Measurements from ENCODE around the gene MTA3.
"Not testable (repeated sequence)": the region's sequence is repeated elsewhere in the genome, so short reads cannot be mapped to it uniquely, and the experiment has no call there.

The MTA3 gene

GRCh38 chr2:42567364-42567763 is 1.1 kb upstream of the MTA3 start:
- DNase-seq (ENCODE audit: low read depth), result no peak

DNA sequence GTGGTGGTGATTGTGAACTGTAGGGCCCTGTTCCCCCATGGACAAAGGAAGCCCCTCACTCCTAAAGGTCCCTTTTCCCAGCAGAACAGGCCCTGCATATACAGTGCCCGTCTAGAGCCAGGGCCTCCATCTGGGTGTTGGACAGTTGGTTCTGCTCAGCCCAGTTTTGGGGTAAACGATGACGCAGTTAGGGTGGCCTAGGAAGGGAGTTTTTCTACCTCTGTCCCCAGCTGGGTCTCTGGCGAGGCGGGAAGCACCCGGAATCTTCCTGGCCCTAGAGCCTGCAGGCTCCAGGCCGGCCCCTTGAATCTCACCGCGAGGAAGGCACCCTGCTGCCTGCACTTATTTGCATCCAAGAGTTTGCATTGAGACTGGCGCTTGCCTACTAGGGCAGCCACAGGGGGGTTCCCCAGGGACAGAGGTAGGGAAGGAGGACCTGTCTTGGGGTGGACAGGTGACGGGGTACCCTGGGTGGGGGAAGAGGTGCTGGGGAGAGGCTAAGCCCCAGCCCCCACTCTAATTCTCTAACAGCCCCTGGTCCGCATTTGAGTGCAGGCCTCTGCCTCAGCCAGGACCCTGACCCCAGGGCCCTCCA is 529 bp upstream of the MTA3 start:
- no peak for DNase-seq (ENCODE audit: low read depth)

DNA sequence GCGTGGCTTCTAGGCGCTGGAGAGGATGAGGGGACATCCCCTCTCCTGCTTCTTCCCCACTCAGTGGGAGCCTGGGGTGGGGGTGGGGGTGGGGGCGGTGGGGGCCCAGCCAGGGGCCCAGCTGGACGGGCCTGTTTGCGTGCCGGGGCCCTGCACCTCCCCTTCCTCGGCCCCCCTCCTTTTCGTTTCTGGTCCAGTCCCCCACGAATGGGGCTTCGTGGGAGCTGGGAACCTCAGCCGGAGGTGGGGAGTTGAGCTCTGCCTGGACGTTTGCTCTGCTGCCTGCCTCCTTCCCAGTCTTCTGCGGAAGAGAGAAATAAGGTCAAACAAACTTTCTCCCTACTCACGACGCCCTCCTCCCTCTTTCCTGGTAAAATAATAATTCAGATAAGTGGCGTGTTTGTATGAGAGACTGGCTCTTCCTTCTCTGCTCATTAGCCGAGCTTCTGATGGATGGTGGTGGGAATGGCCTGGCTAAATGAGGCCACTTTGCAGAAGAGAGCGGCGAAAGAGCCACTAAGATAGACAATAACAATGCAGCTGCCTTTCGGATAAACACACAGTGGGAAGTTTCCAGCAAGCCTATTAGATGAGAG is 782 bp downstream of the MTA3 start:
- no peak for DNase-seq (ENCODE audit: low read depth)

DNA sequence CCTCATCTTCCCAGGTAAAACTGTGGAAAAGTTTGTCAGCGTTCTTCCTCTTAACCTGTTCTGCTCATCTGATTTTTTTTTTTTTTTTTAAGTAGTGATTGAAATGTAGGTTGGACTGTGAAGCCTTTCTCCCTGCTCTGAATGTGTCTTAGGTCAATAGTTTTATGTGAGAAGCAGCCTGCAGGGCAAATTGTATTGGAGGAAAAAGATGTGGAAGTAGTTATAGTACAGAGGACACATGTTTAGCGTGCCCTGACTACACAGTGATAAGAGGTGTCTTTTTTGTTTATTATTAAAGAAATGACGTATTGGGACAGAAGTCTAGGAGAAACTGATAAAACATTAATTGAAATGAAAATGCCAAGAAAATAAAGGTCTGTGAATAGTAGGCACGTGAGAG is 1.5 kb downstream of the MTA3 start:
- no peak for DNase-seq (ENCODE audit: low read depth)

DNA sequence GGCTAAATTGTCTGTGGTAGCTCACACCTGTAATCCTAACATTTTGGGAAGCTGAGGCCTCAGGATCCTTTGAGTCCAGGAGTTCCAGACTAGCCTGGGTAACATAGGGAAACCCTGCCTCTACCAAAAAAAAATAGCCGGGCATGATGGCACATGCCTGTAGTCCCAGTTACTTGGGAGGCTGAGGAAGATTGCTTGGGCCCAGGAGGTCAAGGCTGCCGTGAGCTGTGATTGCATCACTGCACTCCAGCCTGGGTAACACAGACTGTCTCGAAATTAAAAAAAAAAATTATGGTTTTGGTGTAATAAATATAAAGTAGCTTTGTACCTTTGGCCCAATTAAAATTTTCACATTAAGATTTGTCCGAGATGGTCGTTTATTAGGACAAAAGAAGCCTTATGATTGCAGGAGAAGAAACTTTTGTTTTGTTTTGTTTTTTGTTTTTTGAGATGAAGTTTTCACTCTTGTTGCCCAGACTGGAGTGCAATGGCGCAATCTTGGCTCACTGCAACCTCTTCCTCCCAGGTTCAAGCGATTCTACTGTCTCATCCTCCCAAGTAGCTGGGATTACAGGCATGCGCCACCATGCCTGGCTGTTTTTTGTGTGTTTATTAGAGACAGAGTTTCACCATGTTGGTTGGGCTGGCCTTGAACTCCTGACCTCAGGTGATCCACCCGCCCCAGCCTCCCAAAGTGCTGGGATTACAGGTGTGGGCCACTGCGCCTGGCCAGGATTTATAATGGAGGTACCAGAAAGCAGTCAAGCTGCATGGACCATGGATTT is 4.1 kb downstream of the MTA3 start:
- no peak for DNase-seq (ENCODE audit: low read depth)

DNA sequence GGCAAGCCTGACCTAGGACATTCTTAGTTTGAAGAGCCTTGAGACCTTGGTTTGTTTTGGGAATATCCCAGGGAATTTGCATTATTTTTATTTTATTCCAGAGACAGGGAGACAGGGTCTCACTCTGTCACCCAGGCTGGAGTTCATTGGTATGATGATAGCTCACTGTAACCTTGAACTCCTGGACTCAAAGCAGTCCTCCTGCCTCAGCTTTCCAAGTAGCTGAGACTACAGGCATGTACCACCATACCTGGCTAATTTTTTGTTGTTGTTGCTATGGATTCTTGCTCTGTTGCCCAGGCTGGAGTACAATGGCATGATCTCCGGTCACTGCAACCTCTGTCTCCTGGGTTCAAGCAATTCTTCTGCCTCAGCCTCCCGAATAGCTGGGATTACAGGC is 4.8 kb downstream of the MTA3 start:
- DNase-seq (ENCODE audit: low read depth), result no peak

DNA sequence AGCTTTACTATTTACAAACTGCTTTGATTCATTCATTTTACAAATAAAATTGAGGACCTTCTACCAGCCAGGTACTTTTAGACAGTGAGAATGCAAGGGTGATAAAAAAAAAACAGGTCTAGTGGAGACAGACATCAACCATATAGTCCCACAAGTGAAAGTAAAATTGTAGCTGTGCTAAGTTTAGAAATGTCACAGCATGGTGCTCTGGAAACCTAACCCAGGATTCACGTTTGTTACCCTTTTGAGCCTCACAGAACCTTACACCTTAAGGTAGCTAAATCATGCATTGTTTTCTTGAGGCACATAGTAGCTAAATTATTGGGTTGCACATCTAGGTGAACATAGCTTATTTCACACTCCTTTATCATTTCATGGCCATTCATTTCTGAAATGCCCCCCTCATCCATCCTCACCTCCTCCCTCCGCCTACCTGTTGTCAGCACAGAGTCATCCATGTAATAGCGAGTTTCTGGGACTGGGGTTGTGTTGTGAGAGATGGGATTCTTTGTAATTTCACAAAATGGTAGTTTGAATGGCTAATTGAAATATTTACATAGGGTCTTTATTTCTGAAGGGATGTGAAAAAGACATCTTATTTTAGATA is 7.1 kb downstream of the MTA3 start:
- DNase-seq (ENCODE audit: low read depth), result no peak

DNA sequence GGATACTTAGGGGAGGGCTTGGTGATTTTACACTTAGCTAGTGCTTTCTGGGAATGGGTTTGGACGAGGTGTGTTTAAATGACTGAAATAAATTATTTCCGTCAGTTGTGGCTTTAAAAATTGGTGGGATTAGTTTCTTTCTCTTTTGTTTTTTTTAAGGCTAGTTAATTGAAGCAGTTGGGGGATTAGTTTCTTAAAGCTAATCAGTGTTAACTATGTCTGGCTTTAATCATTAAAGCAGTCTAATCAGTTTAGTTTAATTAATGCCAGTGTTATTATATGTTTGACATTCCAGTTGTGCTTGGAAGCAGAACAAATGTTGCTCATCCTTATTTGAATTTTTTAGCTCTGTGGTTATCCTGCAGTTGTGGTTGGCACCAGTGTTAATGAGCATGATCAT is 10.2 kb downstream of the MTA3 start:
- no peak for DNase-seq (ENCODE audit: low read depth)

- no peak for DNase-seq (ENCODE audit: low read depth)
Observed at GRCh38 chr2:42581257-42581656, 12.8 kb downstream of the MTA3 start.

DNA sequence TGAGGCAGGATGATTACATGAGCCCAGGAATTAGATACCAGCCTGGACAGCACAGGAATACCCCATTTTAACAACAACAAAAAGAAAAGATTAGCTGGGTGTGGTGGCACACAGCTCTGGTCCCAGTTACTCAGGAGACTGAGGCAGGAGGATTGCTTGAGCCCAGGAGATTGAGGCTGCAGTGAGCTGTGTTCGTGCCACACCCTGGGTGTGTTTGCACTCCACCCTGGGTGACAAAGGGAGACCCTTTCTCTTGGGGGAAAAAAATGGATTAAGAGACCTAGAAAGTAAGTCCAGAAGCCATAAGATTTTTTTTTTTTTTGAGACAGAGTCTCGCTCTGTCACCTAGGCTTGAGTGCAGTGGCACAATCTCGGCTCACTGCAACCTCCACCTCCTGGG is 16.2 kb downstream of the MTA3 start:
- DNase-seq (ENCODE audit: low read depth), result not testable (repeated sequence)

DNA sequence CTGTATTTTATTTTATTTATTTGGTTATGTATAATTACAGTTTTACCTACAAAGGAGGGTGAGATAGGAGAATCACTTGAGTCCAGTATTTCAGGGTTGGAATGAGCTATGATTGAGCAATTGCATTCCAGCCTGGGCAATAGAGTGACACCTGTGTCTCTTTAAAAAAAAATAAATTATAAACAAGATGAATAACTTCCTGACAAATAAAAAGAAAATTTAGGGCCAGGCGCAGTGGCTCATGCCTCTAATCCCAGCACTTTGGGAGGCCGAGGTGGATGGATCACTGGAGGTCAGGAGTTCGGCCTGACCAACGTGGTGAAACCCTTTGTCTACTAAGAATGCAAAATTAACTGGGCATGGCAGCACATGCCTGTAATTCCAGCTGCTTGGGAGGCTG is 17.3 kb downstream of the MTA3 start:
- DNase-seq (ENCODE audit: low read depth), result no peak

DNA sequence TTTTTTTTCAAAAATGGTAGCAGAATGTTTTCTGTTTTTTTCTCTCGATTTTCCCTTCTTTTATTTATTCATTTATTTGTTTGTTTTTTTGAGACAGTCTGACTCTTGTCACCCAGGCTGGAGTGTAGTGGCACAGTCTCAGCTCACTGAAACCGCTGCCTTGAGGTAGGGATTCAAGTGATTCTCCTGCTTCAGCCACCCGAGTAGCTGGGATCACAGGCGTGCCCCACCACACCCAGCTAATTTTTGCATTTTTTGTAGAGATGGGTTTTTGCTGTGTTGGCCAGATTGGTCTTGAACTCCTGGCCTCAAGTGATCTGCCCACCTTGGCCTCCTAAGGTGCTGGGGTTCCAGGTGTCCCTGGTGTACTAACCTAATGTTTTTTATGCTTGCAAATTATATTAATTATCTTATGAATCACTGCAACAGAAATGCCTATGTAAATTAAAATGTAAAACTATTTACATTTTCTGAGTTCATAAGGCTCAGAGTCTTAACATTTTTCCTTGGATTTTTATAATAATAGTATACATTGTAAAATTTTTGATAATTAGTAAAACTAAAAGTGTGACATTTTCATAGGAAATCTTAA is 19.2 kb downstream of the MTA3 start:
- DNase-seq (ENCODE audit: low read depth), result no peak

- DNase-seq (ENCODE audit: low read depth), result no peak
Observed at GRCh38 chr2:42588121-42588520, 19.7 kb downstream of the MTA3 start.

GRCh38 chr2:42590176-42590575 is 21.7 kb downstream of the MTA3 start:
- no peak for DNase-seq (ENCODE audit: low read depth)

DNA sequence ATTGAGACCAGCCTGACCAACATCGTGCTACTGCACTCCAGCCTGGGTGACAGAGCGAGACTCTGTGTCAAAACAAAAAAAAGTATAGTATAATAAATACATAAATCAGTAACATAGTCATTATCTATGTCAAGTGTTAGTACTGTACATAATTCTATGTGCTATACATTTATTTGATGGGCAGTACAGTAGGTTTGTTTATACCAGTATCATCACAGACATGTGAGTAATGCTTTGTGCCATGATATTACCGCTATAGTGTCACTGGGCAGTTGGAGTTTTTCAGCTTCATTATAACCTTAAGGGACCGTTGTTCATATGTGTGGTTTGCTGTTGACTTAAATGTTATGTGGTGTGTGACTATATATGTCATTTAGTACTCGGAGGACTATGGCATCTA is 24.9 kb downstream of the MTA3 start:
- no peak for DNase-seq (ENCODE audit: low read depth)

GRCh38 chr2:42598656-42599055 is 30.2 kb downstream of the MTA3 start:
- DNase-seq (ENCODE audit: low read depth), result no peak

DNA sequence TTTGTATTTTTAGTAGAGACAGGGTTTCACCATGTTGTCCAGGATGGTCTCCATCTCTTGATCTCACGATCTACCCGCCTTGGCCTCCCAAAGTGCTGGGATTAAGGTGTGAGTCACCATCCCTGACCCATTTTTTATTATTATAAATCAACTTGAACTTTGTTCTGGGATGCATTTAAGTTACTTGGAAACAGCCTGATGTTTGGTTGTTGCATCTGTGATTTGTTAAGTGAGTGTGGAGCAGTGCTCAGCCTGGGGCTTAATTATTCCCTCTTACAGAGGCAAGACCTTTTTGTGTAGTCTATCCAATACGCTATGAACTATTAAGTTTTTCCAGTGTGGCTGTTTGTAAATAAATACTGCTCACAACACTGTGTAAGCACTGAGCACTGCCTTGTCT is 32.6 kb downstream of the MTA3 start:
- DNase-seq (ENCODE audit: low read depth), result no peak

- DNase-seq (ENCODE audit: low read depth), result no peak
Observed at GRCh38 chr2:42602218-42602875, 33.9 kb downstream of the MTA3 start.

- DNase-seq (ENCODE audit: low read depth), result no peak
Observed at GRCh38 chr2:42602876-42603219, 34.4 kb downstream of the MTA3 start.

DNA sequence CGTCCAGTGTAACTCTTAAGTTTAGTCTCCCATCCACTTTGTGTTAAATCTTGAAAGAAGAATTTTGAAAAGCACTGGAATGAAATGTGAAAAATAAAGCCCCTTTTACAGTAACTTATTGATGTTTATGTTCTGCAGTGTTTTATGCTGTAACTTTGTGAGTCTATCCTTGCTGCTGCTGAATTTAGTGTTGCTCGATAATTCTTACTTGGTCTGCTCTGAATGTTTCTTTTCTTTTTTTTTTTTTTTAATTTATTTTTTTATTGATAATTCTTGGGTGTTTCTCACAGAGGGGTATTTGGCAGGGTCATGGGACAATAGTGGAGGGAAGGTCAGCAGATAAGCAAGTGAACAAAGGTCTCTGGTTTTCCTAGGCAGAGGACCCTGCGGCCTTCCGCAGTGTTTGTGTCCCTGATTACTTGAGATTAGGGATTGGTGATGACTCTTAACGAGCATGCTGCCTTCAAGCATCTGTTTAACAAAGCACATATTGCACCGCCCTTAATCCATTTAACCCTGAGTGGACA is 36.0 kb downstream of the MTA3 start:
- DNase-seq (ENCODE audit: low read depth), result not testable (repeated sequence)

DNA sequence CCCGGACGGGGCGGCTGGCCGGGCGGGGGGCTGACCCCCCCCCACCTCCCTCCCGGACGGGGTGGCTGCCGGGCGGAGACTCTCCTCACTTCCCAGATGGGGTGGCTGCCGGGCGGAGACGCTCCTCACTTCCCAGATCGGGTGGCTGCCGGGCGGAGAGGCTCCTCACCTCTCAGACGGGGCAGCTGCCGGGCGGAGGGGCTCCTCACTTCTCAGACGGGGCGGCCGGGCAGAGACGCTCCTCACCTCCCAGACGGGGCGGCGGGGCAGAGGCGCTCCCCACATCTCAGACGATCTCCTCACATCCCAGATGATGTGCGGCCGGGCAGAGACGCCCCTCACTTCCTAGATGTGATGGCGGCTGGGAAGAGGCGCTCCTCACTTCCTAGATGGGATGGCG is 37.7 kb downstream of the MTA3 start:
- not testable (repeated sequence) for DNase-seq (ENCODE audit: low read depth)

DNA sequence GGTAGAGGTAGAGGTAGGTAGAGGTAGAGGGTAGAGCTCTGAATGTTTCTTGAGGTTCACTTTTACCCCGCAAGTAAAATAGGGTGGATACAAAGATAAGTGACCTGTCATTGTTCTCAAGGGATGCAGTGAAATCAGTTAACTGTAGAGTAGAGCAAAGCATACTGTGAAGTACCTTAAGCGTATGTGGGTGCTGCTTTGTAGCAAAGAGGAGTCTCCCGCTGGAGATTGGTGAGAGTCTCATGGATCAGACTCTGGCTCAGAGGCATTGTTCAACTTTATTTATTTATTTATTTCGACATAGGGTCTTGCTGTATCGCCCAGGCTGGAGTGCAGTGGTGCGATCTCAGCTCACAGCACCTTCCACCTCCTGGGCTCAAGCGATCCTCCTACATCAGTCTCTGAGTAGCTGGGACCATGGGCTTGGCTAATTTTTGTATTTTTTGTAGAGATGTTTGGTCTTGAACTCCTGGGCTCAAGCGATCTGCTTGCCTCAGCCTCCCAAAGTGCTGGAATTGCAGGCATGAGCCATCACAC is 38.7 kb downstream of the MTA3 start:
- no peak for DNase-seq (ENCODE audit: low read depth)
